Limb (tissue), 2 donors: ENCODE measurements around the gene PPP1CA.

Experiments used
- DNase-seq, 2 donors: peaks; one replicate each; pipeline ENCODE4 v3.0.0-alpha.2; 2016; ENCODE audit errors: extremely low spot score in 2 of 2

PPP1CA gene

DNA sequence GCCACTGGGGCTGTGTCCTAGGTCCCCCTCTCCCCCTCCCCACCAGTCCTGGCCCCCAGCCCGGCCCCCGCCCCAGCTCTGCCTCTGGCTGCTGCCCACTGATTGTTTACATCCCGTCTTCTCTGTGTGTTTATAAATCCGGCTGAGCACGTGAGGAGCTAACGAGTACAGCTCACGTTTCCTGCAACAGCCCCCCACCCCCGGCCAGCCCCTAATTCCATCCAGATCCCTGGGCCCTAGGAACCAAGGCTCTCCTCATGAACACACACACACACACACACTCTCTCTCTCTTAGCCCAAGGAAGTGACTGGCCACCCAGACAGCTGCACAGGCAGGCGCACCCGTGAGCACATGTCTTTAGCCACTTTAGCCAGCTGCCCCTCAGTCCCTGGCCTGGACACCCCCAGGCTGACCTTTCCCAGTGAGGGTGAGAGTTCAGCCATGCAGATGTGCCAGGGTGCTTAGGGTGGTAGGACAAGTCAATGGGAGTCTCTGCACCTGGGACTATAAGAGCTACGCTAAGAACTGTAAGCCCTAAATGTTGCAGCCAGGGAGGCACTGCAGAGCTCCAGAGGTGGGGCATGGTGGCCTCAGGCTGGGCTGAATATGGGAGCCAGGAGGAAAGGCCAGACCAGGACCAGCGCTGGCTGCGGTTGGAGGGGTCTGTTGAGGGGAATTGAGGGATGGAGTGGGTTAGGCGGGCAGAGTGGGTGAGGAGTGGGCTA is 31.1 kb downstream of the PPP1CA start:
- DNase-seq = no peak

DNA sequence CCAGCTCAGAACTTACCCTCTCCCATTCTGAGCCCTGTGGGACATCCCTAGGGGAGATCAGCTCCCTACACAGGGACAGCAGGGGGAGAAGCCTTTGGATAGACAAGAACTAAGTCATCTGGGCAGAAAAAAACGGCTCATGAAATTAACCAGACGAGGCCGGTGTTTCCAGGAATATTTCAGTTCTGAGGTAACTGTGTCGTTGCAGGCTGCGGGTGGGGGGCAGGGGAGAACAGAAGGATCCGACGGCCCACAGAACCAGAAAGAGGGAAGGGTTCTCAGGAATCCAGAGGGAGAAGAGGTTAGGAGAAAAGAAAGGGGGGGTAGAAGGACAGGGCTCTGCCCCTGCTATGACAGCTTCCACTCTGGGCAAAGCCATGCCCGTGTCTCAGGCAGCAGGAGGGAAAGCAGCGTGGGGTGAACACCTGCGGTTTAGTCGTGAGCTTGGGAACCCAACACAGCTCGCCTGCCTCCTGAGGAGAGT is 31.8 kb downstream of the PPP1CA start:
- DNase-seq = no peak

DNA sequence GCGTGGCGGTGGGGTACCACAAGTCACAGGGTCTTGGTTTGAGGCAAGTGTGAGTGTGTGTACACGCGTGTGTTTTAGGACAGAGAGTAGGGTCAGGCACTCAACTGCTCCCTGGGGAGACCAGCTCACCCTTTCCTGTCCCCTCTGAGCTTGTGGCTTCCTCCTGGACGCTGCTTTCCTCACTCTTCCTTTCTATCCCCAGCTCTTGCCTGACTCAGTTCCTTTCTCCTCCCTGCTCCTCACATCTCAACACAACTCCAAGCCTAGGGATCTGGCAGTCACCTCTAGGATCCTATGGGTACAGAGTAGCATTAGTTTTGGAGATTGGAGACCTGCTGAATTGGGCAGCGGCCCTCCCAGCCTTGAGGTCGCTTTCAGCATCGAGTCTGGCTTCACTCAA is 32.4 kb downstream of the PPP1CA start:
- DNase-seq = no peak

DNA sequence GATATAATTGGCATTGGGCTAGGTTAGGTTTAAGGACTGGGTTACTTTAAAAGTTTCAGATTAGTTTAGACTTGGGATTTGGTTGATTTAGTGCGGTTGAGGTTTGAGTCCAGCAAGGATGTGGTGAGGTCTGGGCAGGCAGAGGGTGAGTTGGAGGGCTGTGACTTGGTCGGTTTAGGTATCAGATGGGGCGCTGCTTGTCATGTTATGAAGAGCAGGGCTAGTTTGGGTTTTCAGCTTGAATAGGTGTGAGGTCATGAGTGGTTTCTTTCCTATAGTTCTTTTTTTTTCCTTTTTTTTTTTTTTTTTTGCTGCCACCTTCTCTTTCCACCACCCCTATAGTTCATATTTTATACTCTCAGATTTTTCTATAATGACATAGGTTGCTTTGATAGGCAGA is 33.0 kb downstream of the PPP1CA start:
- no peak for DNase-seq

DNA sequence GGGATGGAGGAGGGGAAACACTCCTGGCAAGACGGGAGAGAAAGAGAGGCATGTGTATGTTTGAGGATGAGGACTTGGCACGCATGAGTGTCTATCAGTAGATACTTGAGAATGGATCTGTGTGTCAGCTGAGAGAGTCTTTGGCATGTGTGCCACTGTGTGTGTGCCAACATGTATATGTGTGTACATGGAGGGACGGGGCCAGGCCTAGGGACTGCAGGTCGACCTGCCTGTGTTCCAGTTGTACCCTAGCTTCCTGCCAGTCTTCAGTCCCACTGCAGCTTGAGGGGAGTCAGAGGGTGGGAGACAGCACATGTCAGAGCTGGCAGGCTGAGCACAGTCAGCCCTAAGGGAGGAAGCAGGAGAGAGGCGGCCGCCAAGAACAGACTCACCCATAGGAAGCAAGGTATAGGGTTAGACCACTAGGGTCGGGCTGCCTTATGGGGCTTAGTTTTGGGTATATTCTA is 33.9 kb downstream of the PPP1CA start:
- no peak for DNase-seq

DNA sequence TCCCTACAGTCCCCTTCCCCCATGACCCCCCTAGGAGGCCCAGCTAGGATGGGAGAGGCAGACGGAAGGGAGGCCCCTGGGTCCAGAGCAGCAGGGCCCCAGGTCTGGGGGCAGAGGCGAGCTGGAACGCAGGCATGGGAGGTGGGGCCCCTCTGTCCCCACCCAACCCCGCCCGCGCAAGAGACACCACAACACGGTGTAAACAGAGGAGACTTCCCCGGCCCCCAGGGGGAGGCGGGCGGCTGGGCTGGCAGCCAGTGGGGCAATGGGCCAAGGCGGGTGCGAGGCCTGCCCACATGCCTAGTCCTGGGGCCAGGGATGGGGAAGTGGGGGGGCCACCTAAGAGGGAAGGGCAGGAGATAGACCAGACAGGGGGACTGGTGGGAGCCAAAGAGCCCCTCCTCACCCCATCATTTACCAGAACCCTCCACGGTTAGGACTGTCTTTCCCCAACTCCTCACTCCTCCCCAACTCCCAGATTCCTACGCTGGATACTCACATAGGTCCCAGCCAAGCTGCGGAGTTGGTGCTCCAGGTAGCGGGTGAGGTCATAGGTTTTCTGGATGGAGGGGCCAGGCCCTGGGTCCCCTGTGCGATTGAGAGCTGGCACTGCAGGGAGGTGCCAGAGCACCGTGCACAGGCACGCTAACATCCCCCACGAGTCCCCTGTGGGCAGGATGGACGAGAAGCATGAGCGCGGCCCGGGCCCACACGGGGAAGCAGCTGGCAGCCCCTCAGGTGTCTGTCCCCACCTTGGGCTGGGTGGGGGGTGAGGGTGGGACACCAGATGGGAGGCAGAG is 34.5 kb downstream of the PPP1CA start:
- DNase-seq = no peak

DNA sequence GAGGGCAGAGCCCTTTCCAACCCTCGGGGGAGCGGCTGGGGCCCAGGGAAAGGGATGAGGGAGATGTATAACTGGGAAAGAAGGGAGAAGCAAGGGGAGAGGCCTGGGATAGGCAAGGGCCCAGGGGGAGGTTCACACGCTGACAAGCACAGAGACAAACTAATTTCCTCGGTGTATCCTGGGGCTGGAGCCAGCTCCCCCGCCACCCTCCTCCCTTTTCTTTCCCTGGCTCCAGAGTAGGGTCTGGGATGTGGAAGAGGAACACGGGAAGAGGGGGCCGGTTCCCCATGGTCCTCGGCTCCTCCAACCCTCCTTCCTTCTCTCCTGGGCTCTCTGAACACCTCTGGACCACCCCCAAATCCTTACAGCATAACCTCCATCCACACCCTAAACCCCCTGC is 35.1 kb downstream of the PPP1CA start:
- DNase-seq = no peak

DNA sequence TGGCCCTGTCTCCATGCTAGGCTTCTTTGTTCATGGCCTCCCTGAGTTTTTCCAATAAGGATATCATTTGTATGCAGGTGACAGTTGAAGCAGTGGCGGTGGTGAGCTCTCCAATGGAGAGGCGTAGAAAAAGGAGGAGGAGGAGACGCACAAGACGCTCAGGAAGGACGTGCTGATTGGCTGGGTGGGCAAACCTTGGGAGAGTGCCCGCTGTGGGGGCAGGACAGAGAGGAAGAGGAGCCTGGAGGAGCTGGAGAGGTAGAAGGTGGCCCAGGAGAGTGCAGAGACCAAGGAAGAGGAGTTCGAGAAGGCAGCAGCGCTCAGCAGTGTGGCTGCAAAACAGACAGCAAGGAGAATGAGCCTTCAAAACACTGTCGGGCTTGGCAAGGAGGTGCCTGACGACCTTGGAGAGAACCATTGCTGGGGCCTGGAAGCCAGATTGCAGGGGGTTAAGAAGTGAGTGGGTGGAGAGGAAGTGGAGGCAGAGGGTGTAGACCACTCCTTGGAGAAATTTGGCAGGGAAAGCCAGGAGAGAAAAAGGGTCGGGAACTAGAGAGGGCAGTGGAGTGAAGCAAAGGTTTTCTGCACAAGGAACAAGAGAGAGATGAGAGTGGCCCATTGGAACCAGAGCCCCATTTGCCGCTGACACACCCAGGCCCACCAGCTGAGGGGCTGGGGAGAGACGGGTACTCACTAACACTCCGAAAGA is 35.8 kb downstream of the PPP1CA start:
- DNase-seq = no peak

DNA sequence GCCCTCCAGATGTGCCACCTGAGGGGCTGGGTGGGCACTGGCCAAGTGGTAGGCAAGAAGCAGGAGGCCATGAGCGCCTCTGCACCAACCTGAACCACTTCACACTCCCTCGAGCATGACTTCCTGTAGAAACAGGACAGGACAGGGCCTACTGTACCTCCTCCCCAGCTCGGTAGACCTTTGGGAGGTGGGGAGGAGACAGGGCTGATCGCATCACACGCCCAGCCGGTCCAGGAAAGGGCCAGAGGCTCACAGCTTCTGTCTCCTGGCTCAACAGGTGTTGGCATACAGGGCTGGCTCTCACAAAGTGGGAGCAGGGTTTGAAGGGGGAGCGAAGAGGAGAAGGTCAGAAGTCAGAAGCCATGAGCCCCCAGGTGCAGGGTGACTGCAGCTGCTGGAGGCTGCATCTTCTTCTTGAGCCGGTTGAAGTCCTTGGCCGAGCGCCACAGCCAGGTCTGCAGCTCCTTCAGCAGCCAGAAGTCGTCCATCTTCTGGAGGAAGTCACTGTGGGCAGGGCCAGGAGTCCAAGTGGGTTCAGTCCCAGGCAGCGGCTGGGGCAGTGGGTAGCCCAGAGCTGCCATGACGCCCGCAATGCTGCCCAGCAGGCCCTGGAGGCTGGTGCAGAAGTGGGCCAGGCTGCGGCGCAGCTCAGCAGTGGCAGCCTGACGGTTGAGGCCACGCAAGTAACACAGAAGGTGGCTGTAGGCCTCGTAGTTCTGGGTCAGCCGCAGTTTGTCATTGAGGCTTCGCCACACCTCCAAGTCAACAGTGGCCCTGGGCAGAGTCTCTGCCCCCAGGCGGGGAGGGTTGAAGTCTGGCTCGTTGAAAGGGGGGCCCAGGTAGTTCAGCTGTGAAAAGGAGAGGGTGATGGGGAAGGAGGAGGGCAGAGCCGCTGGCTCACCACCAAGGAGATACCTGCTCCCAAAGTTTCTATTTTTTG is 36.6 kb downstream of the PPP1CA start:
- DNase-seq = no peak

DNA sequence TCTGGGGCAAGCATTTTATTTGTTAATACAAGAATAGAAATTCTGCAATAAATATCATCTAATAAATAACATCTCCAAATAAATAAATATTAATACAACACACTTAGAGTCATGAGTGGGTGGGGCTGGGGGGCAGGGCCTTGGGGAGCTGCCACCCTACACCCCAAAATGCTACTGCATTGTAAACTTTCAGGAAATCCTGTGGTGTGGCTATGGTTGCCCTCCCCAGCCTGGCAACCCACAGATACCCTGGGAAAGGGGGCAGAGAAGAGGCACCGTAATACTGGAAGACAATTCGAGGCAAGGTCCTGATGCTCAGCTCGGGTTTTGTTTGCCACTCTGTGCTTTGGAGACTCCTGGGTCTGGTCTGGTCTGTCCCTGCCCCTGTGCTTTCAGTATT is 37.5 kb downstream of the PPP1CA start:
- DNase-seq = no peak

DNA sequence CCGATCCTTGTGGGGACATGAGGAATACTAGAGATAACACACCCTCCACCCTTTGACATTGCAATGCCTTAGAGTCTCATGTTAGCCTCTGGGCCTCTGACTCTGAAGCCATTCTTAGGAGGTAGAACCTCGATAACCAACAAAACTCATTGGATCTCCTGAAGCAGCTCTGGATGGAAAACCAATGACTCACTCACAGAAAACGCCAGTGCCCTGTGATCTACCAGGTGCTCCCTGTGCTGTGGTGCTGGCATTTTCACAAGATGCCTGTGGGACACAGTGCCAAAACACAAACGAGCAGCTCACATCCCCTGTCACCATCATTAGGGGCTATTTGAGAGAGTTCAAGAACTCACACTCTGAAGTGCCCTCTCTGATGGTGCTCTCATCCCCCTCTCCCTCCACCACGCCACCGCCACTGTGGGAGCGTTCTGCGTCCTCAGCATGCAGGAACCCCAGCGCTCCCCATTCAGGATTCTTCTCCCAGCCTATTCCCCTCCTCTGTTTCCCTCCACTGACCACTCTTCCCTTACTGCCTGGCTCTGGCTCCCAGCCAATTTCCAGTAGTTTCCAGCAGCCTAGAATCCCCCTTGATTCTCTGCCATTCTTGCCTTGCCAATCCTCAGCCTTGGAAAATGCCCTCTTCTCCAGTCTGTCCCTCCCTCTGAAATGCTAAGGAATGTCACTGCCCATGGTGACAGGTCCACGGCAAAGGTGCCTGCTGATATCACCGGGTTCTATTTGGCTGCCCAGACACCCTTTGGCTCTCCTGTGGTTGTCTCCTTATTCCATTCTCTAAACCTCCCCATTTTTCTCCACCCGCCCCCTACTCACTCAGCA is 43.6 kb downstream of the PPP1CA start:
- no peak for DNase-seq

DNA sequence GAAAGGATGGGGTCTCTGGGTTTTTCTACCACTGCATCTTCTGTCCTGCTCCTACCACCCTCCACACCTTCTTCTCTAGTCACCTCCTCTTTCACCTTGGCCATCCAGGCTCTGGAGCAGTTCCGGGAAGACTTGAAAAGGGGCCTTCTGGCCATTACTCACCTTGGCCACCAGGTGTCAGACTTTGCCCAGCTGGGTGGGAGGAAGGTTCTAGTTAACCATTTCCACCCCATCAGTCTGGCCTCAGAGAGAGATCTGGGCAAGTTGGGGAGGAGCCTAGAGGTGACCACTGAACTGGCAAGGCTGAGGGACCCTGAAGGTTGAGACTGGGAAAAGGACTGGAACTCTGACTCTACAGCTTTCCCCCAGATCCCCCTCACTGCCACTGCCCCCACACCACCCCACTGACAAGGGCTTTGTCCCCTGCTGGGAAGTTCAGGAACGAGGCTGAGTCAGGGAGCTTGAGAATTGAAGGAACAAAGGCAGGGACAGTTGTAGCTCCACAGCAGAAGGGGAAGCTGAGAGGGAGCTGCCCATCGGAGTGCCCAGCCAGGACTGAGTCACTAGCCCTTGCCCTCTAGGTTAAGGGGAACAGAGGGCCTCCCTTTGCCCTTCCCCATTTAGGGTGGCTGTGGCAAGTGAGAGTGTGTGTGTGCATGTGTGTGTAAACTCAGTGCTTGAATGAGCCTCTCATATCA is 44.6 kb downstream of the PPP1CA start:
- peak; percentile 67 to 78 for DNase-seq

DNA sequence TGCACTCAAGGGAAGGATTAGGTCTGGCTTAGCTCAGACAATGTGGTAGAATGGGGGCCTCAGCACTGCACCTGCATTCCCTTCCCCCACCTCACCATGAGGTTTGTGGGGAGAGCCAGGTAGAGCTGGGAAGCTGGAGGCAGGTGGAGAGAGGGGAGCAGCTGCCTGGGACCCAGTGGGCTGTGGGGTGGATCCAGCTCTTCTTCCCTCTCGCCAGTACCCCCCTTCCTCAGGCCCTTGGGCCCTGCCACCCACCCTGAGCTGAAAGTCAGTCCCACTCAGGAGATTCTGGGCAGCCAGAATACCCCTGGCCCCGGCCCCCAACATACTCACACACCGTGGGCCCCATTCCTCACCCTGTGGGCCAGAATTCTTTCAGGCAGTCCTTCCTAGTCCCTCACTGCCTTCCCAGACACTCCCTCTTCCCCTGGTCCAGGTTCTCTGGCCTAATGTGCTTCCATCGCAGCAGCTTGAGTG is 45.2 kb downstream of the PPP1CA start:
- no peak for DNase-seq

DNA sequence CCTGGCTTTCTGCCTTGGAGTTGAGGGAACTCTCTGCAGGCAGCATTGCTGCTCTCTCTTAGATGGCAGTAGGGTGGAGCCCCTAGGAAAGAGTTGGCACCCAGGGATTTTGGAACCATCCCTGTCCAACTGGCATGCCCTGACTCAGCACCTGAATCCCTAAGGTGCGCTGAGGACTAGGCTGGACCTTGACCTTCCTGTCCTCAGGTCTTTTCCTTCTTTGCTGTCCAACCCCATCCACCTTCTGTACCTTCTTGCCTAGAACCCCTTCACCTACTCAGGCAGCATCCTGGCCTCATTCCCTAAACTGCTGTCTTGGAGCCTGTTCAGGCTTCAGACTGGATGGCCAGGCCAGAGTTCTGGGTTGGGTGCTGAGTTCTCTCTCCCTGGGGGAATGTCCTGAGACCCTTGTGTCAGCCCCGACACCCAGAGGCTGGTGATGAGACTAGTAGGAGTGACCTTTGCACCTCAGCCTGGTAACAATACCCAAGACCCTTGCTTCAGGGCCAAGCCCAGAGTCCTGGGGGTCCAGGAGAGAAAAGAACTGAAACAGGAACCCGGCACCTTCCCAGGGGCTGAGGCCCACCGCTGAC is 45.8 kb downstream of the PPP1CA start:
- DNase-seq = no peak

DNA sequence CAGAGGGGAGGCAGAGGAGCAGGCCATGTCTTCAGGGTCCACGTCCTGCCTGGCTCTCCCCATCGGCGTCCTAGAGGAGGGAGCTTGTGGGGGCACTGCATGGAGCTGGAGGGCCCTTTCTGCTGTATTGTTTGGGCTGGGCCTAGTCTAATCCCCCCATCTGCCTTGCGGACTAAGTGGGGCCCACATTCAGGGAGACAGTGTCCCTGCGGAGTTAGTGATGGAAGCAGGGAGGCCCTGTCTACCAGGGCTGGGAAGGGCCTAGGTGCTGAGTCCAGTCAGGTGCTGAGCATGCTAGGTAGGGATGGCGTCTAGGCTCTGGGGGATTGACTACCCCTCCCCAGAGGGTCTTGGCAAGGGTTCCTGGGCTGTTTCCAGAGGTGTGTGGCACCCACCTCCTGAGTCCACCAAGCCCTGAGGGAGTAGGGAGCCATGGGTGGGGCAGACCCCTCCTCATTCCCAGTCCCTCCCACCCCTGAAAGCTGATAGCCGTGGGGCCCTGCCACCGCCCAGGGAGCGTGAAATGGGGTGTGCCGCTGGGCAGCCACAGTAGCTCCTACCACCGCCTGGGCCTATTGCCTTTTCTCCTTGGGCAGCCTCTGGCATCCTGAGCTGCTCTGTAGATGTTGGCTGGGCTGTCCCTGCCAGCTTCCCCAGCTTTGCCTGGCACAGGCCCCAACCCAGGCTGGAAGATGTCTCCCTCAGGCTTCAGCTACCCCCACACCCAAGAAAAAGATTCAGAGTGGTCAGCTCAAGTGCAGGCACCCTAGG is 46.5 kb downstream of the PPP1CA start:
- no peak for DNase-seq

DNA sequence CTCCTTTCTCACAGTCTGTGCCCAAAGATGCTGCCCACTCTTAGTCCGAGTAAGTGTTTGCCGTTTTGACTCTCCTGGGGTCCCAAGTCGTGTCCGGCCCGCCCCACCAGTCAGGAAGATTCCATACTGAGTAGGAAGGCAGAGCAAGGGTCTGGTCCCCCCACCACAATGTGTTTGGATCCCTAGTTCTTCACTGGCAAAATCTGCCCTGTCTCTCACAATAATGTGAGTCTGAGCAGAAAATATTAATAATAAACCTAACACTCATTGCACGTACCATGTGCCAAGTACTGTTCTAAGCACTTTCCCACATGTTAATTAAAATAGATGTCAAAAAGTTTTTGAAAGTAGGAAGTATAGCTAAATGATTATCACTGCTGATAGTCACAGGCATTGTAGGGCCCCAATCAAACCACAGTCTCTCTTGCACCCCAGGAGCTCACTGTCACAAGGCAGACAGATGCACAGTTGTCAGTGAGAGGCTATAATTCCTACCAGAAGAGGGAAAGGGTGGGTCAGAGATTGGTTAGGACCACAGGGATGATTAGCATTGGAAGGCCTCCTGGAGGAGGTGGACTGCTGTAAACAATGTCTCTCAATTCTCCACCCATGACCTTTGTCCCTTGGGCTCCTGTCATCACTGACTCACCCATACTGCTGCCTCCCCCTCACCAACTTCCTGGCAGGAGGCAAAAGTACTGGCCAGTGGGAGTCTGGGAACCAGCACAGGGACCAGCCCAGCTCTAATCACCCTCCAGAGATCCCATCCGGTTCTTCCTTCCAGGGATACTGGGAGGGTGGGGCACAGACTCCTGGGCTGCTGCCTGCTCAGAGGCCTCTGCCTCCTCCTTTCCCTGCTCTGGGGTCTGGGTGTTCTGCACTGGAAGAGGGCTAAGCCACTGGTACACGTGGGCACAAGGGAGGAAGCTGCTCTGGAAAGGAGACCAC is 47.3 kb downstream of the PPP1CA start:
- DNase-seq = no peak
